GM19438 (cell line): ENCODE results near the gene CEACAM19.
"Not testable (repeated sequence)": the region's sequence is repeated elsewhere in the genome, so short reads cannot be mapped to it uniquely, and the experiment has no call there.

Experiments used
- ATAC-seq: cut with Tn5 transposase; IDR thresholded peaks from one replicate; pipeline ENCODE4 v1.9.1; 2021; ENCODE audit warnings: low read depth; ENCODE audit not compliant: unreplicated experiment

CEACAM19 gene

DNA sequence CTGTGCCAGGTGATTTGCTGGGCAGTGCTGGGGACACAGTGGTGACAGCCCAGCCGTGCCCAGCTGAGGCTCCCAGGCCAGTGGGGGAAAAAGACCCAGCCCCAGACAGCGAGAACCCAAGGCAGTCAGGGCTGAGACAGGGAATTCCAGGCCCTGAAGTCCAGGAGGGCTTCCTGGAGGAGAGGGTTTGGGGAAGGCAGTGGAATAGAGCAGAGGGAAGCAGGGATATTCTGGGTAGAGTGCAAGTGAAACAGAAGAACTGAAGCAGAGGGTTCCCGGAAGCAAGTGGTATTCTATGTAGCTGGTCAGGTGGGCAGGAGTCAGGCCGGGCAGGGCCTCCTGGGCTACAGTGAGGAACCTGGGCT, 26.4 kb downstream of the CEACAM19 start:
- no peak for ATAC-seq

DNA sequence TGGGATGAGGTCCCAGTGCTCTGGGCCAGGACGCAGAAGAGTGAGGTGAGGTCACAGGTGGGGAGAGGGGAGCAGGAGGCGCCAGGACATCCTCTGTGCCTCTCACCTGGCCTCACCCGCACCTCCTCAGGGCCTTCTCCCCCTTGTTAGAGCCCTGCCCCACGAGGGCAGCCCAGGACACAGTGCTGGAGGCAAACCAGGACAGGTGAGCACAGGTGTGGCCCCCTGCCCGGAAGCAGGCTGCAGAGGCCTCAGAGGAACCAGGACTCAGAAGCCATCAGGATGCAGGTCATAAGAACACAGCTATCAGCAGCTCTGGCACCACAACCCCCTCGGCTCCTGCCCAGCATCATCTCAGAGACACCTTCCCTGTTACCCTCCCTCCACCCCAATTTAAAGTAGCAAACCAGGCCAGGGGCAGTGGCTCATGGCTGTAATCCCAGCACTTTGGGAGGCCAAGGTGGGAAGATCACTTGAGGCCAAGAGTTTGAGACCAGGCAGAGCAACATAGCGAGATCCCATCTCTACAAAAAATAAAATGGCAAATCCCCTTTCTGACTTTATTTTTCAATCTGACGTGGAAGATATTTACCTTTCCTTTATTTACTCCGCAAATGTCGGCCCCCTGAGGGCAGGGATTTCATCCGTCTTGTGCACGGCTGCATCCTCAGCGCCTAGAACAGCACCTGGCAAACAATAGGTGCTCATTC, 27.4 kb downstream of the CEACAM19 start, which contains the start of gene CEACAM16:
TSS of gene CEACAM16 (plus strand) at position 660 of the 710 bp plus-strand sequence. CDS start 2,306 bp downstream, outside the sequence.
- ATAC-seq: no peak

DNA sequence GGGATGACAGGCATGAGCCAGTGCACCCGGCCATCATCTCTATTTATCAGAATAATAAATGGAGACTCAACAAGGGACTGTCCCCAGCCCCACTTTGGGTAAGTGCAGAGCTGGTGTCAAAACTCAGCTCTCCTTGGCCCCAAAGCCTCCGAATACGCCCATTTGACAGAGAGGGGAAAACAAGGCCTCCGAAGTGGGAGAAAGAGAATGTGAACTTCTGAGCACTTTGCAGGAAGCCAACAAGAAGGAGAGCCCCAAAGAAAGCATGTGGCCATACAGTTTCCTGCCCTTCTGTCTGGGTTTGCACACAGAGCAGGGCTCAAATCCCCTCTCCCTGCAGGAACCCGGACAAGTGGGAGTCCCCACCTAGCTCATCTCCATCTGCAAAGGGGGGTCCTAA, 29.3 kb downstream of the CEACAM19 start:
- ATAC-seq: no peak

DNA sequence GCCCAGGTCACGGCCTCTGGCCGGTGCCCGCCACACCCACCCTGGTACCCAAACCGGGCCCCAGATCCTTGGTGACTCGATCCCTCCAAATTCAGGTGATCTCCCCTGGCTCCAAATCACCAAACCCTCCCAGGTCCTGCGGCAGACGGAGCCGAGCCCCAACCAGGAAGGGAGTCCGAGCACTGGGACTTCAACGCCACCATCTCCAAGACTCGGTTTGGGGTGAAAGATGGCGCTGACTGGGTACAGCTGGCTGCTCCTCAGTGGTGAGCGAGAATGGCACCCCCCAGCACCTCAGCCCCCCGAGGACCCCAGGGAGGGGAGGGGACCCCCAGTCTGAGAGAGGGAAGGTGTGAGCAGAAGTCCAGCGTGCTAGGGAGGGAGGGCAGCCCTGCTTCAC, 29.9 kb downstream of the CEACAM19 start:
- no peak for ATAC-seq

DNA sequence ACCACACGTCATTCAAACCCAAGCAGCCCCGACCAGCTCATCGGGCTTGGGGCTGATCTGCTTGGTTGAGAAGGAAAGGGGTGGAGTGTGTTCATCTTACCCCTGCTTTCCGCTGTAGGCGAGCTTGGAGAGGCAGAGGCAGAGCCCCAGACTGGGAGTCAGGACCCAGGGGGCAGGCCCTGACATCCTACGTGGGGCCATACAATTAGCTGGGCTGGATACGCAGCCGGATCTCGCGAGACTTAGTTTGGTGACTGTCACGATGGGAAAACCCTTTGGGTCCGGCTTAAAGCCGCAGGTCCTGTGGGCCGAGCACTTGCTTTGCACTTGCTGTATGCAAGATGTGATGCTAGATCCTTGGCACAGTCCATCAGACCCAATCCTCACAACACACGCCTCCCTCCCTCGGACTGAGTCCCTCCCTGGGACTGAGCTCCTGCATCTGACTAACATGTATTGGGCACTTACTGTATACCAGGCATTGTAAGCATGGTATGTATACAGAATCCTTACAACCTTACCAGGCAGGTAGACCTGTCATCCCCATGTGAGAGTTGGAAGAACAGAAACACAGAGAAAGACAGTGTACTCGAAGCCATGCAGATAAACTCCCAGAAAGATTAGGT, 31.4 kb downstream of the CEACAM19 start:
- ATAC-seq: no peak

DNA sequence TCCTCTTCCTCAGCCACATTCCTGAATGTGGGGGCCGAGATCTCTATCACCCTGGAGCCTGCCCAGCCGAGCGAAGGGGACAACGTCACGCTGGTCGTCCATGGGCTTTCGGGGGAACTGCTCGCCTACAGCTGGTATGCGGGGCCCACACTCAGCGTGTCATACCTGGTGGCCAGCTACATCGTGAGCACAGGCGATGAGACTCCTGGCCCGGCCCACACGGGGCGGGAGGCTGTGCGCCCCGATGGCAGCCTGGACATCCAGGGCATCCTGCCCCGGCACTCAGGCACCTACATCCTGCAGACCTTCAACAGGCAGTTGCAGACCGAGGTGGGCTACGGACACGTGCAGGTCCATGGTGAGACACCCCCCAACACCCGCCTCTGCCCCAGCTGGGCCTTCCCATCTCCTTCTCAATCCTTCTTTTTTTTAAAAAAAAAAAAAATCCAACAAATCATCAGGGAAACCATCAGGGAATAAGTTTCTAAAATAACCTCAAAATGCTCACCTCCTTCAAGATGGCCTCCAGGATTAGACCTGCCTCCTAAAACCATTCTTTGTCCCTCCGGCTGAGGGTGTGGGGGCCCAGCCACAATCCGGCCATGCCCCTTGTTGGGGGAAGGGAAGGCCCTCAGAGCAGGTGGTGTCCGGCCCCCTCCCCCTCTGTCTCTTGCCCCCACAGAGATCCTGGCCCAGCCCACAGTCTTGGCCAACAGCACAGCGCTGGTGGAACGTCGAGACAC, 32.2 kb downstream of the CEACAM19 start:
- no peak for ATAC-seq

DNA sequence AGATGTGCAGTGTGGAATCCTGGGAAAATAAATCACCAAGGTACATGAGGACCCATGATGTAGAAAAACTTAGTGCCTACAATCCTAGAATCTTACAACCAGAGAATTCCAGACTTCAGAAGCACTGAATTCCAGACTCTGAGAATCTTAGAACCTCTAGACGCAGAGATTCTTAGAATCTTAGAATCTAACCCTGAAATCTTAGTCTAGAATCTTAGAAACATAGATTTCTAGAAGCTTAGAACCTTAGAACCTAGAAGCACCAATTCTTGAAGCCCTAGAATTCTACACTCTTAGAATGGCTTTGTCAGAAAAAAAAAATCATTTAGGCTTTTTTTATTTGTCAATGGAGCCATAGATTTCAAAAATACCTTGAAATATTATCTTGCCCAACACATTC, 33.7 kb downstream of the CEACAM19 start:
- ATAC-seq: no peak

DNA sequence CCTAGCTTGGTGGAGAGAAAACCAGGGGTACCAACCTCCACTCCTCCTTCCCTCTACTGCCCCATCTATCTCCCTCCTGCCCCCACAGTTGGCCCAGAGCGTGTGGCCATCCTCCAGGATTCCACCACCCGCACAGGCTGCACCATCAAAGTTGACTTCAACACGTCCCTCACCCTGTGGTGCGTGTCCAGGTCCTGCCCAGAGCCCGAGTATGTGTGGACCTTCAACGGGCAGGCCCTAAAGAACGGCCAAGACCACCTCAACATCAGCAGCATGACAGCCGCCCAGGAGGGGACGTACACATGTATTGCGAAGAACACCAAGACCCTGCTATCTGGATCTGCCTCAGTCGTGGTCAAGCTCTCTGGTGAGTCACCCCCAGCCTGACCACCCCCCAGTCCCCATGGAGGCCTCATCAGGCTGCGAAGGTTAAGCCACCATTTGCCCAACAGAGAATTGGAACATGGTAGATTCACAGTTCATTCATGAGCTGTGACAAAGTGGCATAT, 34.3 kb downstream of the CEACAM19 start:
- ATAC-seq: no peak

DNA sequence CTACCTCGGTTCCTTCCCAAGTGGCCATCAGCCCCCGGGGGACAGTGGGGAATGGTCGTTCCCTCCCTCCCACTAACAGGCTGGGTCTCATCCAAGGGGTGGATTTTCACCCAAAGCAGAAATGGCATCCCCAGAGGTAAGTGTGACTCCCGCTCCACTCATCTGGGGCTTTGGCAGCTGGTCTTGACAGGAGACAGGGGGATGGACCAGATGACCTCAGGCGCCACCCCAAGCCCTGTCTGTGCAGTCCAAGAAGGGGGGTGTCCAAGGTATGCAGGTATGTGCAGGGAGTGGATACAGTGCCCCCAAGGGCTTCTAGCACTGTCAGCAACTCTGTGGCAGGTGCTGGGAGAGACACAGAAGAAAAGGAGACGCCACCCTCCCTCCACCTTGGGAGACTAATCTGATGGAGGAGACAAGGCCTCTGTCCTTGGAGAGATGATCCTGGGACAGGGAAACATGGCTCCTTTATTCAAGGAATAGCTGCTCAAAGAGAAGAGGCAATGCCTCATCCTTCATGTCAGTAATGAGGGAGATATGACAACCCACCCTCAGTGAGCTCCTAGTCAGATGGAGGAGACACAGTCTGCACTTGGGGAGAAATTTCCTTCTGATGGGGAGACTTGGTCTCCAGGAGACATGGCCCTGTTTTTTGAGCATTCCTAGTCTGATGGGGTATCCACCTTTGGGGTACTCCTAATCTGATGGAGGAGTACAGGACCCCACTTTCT, 35.4 kb downstream of the CEACAM19 start:
- no peak for ATAC-seq

DNA sequence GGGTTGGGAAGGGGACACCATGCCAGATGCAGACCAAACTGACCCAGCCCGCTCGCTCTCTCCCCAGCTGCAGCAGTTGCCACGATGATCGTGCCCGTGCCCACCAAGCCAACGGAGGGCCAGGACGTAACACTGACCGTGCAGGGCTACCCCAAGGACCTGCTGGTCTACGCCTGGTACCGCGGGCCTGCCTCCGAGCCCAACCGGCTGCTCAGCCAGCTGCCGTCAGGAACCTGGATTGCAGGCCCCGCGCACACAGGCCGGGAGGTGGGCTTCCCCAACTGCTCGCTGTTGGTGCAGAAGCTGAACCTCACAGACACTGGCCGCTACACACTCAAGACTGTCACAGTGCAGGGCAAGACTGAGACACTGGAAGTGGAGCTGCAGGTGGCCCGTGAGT, 36.5 kb downstream of the CEACAM19 start:
- ATAC-seq: no peak

DNA sequence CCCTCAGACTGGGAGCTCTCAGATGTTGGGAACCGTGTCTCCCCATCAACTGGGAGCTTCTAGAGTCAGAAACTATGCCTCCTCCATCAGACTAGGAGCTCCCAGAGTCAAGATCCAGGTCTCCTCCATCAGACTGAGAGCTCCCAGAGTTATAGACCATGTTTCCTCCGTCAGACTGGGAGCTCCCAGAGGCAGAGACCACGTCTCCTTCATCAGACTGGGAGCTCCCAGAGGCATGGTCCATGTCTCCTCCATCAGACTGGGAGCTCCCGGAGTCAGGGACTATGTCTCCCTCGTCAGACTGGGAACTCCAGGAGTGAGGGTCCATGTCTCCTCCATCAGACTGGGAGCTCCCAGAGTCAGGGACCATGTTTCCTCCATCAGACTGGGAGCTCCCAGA, 37.7 kb downstream of the CEACAM19 start:
- ATAC-seq: no peak

DNA sequence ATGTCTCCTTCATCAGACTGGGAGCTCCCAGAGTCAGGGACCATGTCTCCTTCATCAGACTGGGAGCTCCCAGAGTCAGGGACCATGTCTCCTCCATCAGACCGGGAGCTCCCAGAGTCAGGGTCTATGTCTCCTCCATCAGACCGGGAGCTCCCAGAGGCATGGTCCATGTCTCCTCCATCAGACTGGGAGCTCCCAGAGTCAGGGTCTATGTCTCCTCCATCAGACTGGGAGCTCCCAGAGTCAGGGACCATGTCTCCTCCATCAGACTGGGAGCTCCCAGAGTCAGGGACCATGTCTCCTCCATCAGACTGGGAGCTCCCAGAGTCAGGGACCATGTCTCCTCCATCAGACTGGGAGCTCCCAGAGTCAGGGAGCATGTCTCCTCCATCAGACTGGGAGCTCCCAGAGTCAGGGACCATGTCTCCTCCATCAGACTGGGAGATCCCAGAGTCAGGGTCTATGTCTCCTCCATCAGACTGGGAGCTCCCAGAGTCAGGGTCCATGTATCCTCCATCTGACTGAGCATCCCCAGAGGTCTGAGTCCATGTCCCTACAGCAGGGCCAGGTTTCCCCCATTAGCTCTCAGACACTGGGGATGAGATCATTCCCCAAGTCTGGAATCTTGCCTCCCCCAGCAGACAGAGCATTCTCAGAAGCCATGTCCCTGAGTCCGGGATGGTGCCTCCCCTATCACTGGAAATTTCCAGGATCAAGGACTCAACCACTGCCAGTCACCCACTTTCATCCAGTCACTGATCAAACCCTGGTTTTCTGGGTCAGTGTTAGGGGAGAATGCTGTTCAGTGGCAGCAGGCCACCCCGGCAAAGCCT, 38.4 kb downstream of the CEACAM19 start:
- ATAC-seq: not testable (repeated sequence)

DNA sequence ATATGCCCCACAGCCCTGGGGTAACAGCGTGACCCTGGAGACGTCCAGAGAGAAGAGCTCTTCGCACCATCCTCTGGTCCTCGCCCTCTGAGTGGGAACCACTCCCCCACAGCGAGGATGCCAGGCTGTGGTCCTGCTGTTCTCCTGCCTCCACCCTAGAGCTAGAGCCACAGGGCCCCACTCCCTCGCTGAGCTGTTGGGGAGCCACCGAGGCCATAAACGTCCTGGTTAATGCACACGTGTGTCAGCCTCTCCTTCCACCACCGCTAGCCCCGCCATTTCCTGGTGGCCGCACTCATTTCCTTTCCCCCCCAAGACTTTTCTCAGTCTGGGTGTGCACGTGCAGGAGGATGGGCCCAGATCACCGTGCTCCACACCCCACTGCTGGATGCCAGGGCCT, 39.2 kb downstream of the CEACAM19 start:
- ATAC-seq: no peak

DNA sequence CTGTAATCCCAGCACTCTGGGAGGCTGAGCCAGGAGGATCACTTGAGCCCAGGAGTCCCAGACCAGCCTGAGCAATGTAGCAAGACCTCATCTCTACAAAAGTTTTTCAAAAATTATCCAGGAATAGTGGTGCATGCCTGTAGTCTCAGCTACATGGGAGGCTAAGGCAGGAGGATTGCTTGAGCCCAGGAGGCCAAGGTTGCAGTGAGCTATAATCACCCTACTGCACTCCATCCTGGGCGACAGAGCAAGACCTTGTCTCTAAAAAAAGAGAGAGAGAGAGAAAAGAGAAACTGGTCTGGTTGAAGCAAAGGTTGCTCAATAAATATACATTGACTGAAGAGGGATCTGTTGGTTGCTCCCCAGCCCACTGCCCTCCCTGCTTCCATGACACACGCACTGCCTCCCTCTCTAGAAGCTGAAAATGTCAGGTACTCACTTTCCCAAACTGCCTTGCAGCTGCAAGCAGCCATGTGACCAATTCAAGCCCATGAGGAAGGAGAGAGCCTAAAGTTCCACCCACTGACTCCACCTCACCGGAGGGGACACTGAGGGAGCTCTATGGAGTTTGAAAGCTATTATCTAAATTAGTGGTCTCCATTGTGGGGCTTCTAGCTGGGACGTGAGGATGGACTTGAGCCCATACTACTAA, 41.7 kb downstream of the CEACAM19 start:
- no peak for ATAC-seq

DNA sequence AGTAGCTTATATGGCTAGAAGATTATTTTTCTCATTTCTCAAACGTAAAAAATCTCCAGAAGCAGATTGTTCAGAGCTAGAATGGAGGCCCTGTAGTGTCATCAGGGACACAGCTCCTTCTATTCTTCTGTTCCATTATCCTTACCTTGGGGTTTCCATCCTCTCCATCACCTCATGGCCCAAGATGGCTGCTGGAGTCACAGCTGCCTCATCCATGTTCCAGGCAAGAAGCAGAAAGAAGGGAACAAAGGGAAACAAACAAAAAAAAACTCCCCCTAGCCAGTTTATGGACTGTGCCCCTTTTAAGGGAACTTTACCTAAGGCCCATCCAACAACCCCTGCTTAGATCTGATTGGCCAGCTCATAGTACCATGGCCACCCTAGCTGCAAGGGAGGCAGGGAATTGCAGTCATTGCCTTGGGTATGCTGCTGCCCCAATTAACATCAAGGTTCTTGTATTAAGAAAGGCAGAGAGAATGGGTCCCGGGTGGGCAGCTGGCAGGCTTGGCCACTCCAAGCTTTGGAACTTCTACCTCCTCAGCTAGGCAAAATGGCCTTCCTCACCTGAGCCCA, 43.4 kb downstream of the CEACAM19 start:
- ATAC-seq: no peak

DNA sequence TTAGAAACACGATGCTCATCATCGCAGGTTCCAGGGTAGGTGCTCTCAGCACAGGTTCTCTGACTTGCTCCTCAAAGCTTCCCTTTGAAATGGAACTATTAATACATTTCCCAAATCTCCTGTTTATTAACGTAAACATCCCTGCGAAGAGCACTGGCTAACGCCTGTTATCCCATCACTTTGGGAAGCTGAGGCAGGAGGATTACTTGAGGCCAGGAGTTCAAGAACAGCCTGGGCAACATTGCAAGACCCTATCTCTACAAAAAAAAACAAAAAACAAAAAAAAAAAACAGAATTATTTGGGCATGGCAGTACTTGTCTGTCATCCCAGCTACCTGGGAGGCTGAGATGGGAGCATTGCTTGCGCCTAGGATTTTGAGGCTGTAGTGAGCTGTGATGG, 46.3 kb downstream of the CEACAM19 start:
- ATAC-seq: no peak

DNA sequence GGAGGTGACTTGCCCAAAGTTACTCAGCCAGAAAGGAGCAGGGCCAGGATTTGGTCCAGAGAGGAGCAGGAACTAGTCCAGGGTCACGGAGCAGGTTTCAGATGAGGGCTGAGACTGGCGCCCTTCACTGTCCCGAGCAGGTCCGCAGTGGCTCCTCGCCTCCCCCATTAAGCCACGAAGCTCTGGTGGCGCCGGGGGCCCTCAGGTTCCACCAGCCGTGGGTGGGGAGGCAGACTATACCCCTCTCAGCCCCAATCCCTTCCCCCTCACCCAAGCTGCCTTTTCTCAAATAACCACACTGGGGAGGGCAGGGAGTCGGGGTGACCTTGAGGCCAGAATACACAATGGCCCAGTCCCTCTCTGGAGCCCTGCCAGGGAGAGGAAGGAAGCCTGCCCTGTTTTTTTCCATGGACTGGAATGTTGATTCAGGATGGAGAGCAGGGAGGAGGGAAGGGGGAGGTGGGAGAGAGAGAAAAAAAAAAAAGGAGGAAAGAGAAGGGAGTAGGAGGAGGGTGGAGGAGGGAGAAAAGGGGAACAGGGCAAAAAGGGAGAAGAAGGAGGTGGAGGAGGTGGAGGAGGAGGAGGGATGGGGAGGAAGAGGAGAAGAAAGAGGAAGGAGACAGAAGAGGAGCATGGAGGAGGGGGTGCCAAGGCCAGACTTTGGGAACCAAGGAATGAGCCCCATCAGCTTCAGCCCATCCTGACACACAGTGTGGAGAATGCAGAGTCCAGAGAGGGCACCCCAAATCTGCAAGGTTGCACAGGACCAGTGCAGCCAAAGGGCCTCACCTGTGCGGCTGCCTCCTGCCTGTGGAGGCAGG, 47.4 kb downstream of the CEACAM19 start:
- no peak for ATAC-seq

DNA sequence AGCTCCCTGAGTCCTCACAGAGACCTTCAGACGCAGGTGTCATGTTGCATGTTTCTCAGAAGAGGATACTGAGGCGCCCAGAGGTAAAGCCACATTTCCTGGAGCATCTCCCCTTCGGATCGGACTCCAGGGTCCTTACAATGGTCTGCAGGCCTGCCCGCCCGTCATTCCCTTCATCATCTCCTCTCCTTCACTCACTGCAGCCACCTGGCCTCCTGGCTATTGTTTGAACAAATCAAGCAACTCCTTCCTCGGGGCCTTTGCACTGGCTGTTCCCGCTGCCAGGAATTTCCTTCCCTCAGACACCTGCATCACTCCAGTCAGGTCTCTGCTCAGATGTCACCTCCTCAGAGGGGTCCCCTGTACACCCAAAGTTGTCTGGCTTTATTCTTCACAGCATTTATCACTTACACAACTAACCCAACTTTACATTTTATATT, 48.0 kb downstream of the CEACAM19 start:
- no peak for ATAC-seq
